Astrocyte of the spinal cord (primary cell): ENCODE results near the gene REM2.
"Not testable (repeated sequence)": the region's sequence is repeated elsewhere in the genome, so short reads cannot be mapped to it uniquely, and the experiment has no call there.

ENCODE experiments used
- DNase-seq: peaks from one replicate; pipeline ENCODE4 v3.0.0; 2011; ENCODE audit warnings: low read depth, low spot score
- H3K4me3 ChIP-seq: 2 replicates; pipeline ENCODE4 v1.5.1; 2011; ENCODE audit warnings: low read depth, mild to moderate bottlenecking, low read length, moderate library complexity
- in situ Hi-C: cut with HindIII; loops from 2 replicates; pipeline ENCODE4 v1.10.0; 2017; ENCODE audit warnings: low sequenced_read_pairs
- TF ChIP-seq, protein P1 (sequence below): IDR thresholded peaks from 2 replicates; pipeline ENCODE4 v1.5.1; 2012; ENCODE audit warnings: low read depth, mild to moderate bottlenecking, low read length, inconsistent platforms

REM2 gene

DNA sequence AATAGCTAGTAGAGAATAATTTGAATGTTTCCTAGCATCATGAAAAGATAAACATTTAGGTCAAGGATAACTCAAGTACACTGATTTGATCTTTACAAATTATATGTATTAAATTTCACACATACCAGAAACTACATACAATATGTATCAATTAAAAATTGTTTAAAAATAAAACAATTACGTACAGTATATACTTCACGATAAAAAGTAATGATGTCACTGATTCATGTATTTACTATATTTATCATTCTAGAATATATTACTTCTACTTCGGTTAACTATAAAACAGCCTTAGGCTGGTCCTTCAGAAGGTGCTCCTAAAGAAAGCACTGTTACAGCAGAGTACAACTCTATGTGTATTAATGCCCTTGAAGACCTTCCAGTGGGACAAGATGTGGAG is 24.4 kb downstream of the REM2 start:
- DNase-seq = no peak
- in situ Hi-C loops = no loop called here
- TF ChIP-seq, protein P1, sequence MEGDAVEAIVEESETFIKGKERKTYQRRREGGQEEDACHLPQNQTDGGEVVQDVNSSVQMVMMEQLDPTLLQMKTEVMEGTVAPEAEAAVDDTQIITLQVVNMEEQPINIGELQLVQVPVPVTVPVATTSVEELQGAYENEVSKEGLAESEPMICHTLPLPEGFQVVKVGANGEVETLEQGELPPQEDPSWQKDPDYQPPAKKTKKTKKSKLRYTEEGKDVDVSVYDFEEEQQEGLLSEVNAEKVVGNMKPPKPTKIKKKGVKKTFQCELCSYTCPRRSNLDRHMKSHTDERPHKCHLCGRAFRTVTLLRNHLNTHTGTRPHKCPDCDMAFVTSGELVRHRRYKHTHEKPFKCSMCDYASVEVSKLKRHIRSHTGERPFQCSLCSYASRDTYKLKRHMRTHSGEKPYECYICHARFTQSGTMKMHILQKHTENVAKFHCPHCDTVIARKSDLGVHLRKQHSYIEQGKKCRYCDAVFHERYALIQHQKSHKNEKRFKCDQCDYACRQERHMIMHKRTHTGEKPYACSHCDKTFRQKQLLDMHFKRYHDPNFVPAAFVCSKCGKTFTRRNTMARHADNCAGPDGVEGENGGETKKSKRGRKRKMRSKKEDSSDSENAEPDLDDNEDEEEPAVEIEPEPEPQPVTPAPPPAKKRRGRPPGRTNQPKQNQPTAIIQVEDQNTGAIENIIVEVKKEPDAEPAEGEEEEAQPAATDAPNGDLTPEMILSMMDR = no peak

DNA sequence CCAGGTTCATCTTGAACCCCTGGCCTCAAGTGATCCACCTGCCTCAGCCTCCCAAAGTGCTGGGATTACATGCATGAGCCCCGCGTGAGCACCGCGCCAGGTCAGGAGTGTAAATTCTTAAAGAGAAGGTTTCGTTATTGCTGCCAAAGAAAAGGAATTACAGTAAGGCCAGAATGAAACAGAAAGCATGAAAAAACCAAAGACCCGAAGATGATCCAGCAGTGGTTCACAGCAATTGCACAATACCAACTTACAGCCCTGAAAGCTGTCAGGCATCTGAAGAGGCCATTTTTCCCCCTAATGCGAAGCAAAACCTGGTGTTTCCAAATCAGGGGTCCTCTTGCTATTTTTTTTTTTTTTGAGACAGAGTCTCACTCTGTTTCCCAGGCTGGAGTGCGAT is 25.6 kb downstream of the REM2 start:
- no peak overlapping the region for H3K4me3 ChIP-seq
- TF ChIP-seq, protein P1 = no peak
- DNase-seq = no peak
- in situ Hi-C loops = no loop called here

More for the DNA sequence above, 24.4 kb downstream of the REM2 start:
- H3K4me3 ChIP-seq = no peak overlapping the region

DNA sequence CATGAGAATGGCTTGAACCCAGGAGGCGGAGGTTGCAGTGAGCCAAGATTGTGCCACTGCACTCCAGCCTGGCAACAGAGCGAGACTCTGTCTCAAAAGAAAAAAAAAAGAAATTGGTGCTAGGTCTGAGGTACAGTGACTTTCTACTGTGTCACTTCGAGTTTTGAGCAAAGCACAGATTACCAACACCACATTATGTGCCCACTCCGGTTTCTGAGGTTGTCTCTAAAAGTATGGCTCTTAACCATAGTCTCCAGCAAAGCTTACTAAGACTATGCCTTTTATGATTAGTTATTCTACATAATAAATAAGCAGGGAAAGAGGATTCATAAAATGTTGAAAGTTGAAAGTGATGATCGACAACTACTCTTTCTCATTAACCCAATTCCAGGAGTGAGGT is 27.9 kb downstream of the REM2 start:
- TF ChIP-seq, protein P1 = no peak
- in situ Hi-C loops = no loop called here
- DNase-seq = no peak
- no peak overlapping the region for H3K4me3 ChIP-seq

DNA sequence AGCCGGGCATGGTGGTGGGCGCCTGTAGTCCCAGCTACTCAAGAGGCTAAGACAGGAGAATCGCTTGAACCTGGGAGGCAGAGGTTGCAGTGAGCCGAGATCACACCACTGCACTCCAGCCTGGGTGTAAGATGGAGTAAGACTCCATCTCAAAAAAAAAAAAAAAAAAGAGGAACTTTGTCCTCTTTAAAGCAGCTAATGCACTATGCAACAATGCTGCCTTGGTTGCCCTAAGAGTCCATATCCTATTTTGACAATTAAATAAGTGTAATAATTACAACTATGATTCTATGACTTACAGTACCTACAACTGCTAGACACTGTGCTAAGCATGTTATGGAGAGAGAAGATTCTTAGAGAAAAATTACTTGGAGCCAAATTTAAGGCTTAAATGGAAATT is 31.8 kb downstream of the REM2 start:
- in situ Hi-C loops, DNase-seq, H3K4me3 ChIP-seq: not testable (repeated sequence)

DNA sequence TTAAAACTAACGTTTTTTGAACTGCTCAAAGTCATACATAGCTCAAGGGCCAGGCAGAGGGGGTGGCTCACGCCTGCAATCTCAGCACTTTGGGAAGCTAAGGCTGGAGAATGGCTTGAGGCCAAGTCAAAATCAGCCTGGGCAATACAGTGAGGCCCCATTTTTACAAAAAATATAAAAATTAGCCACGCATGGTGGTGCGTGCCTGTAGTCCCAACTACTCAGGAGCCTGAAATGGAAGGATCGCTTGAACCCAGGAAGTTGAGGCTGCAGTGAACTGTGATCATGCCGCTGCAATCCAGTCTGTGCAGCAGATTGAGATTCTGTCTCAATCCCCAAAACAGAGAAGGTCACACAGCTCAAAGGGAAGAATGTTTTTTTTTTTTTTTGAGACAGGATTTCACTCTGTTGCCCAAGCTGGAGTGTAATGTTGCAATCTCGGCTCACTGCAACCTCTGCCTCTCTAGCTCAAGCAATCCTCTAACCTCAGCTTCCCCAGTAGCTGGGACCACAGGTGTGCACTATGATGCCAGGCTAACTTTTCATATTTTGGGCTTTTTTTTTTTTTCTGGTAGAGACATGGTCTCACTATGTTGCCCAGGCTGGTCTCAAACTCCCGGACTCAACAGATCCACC is 33.0 kb downstream of the REM2 start:
- no peak for DNase-seq
- no peak overlapping the region for H3K4me3 ChIP-seq
- in situ Hi-C loops = no loop called here
- TF ChIP-seq, protein P1 = no peak

DNA sequence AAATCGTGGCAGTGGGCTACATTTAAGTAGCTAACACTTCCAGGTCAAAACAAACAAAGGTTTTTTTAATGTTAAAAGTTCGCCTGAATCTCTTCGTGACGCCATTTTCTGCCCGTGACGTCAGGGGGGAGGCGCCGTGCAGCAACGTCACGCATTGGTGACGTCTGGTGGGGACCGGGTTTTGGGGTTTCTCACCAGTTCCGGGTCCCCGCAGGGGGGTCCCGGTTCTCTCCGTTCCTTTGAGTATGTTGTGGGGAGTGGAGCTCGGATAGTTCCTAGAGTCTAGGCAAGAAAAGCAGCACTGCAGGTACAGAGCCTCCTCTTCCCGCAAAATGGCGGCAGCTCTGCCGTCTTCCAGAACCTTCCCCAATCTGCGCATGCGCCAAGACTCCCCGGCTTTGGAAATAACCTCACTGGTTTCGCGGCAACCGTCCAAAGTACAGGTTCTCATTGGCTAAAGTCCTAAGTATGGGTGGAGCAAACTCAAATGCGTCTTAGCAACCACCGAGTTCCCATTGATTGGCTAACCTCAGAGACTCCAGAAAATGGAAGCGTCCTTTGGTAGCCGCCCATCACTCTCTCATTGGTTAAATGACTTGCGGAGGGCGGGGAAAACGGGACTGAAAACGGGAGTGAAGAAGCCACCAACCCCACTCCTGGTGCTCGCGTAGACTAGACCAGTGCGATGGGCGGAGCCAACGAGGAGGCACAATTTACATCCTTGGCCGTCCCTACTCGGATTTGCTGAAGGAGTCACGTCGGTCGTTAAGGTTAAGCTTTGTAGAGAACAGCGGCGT is 36.0 kb downstream of the REM2 start, which contains the start of gene RBM23:
Gene RBM23 (minus strand): TSS at position 346 of the 797 bp plus-strand sequence.
- peak; percentile 100 for DNase-seq
- TF ChIP-seq, protein P1 = no peak
- H3K4me3 ChIP-seq = peak within 1 kb of the TSS; percentile 86
- in situ Hi-C loops = no loop called here

DNA sequence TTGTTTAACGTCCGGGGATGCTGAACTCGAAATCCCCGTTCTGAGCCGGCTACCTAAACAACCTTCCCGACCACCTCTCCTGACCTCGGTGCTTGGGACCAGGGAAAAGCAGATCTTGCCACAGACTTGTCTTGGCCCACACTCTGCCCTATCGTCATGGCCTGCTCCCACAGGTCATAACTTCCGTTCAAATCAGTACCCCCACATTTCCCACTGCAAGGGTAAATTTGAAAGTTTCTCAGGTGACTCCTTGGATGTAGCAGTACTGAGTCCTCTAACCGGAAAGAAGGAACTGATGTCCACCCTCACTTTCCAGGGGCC is 36.5 kb downstream of the REM2 start:
- H3K4me3 ChIP-seq = peak overlapping the region; percentile 30
- in situ Hi-C loops = no loop called here
- DNase-seq = no peak
- TF ChIP-seq, protein P1 = no peak
